Hepatocyte (in vitro differentiated cells): ENCODE data around the gene SHTN1.

Experiments
- CTCF ChIP-seq: fragments of 200-600 bp; sonication (generic); IDR thresholded peaks from 2 replicates; pipeline ENCODE4 v1.5.1; 2016; ENCODE audit warnings: antibody characterized with exemption, mild to moderate bottlenecking; ENCODE audit not compliant: poor library complexity
- EZH2 ChIP-seq: fragments of 200-600 bp; sonication (generic); IDR thresholded peaks from 2 replicates; pipeline ENCODE4 v1.6.1; 2016; ENCODE audit warnings: antibody characterized with exemption, mild to moderate bottlenecking, borderline replicate concordance

- TF ChIP-seq CTCF (no peak), EZH2 (no peak)
Observed at GRCh38 chr10:116985611-116986010, 19.4 kb downstream of the SHTN1 start.
